Gastrocnemius medialis (tissue), 4 donors: ENCODE measurements around the gene SPSB4. TPM values are rescaled to one million over a fixed set of nuclear protein-coding genes. Genes with fewer than 3 reads are reported as not detected.

Experiments
- ATAC-seq, 2 donors: fragments of 150-250 bp; one replicate each; pipeline ENCODE4 v1.9.1; 2016
- DNase-seq, 2 donors: peaks; one replicate each; pipeline ENCODE4 v3.0.0-alpha.2; 2019
- H3K27ac ChIP-seq, 4 donors: fragments of 200-600 bp; sonication (generic); 1 replicate in 1 of 4; 2 replicates in 3 of 4; pipeline ENCODE4 v1.5.1; 2016 to 2018; ENCODE audit warnings: mild to moderate bottlenecking in 2 of 4, moderate library complexity in 1 of 4
- H3K27me3 ChIP-seq, 3 donors: fragments of 200-600 bp; sonication (generic) in 2 of 3; 1 replicate in 1 of 3; 2 replicates in 2 of 3; pipeline versions ENCODE4 v1.5.1 to v1.6.0; 2016 to 2019; ENCODE audit warnings: mild to moderate bottlenecking in 1 of 3, moderate library complexity in 1 of 3
- H3K36me3 ChIP-seq, 2 donors: fragments of 200-600 bp; sonication (generic) in 1 of 2; one replicate each; pipeline ENCODE4 v1.5.1; 2017 to 2018
- H3K4me1 ChIP-seq, 2 donors: fragments of 200-600 bp; sonication (generic) in 1 of 2; one replicate each; pipeline ENCODE4 v1.5.1; 2016 to 2017; ENCODE audit warnings: mild to moderate bottlenecking in 2 of 2
- H3K4me3 ChIP-seq, 4 donors: fragments of 200-600 bp; sonication (generic) in 3 of 4; 1 replicate in 1 of 4; 2 replicates in 3 of 4; pipeline ENCODE4 v1.5.1; 2016 to 2019; ENCODE audit warnings: mild to moderate bottlenecking in 2 of 4
- H3K9me3 ChIP-seq, 3 donors: fragments of 200-600 bp; sonication (generic) in 2 of 3; 1 replicate in 1 of 3; 2 replicates in 2 of 3; pipeline ENCODE4 v1.5.1; 2016 to 2019
- POLR2A ChIP-seq, 2 donors: fragments of 450-650 bp; IDR thresholded peaks; one replicate each; pipeline ENCODE4 v1.6.1; 2017; ENCODE audit warnings: antibody characterized with exemption in 2 of 2, mild to moderate bottlenecking in 2 of 2, moderate library complexity in 2 of 2
- in situ Hi-C, 4 donors: fragments of 200-750 bp; cut with MboI; loops; one replicate each; pipeline versions ENCODE4 v1.15.0 to v1.8.0; 2017; ENCODE audit warnings: low sequenced_read_pairs in 4 of 4
- intact Hi-C: fragments of 100-400 bp; cut with DNase I; formaldehyde crosslinking; loops from one replicate; pipeline ENCODE4 v1.15.1; 2023; ENCODE audit warnings: low total_unique reads
- total RNA-seq, 4 donors: library from RNA; depleted of rRNA; stranded (reverse); fragments of >200 nt; gene quantifications; one replicate each; pipeline versions ENCODE4 v1.1.0 to v1.2.3, GENCODE V29; 2016
- TF ChIP-seq, protein P1 (sequence below), 5 experiments: fragments of 450-650 bp in 3 of 5; fragments of 200-600 bp in 2 of 5; sonication (generic) in 2 of 5; IDR thresholded peaks in 4 of 5; conservative IDR thresholded peaks in 1 of 5; 1 replicate in 4 of 5; 2 replicates in 1 of 5; pipeline ENCODE4 v1.5.1; 2016 to 2019; ENCODE audit warnings: antibody characterized with exemption in 5 of 5, mild to moderate bottlenecking in 3 of 5, moderate library complexity in 3 of 5

SPSB4 gene
- total RNA-seq, 4 donors from 2014 or later, result 0.35 to 0.81 TPM; not detected in 2

DNA sequence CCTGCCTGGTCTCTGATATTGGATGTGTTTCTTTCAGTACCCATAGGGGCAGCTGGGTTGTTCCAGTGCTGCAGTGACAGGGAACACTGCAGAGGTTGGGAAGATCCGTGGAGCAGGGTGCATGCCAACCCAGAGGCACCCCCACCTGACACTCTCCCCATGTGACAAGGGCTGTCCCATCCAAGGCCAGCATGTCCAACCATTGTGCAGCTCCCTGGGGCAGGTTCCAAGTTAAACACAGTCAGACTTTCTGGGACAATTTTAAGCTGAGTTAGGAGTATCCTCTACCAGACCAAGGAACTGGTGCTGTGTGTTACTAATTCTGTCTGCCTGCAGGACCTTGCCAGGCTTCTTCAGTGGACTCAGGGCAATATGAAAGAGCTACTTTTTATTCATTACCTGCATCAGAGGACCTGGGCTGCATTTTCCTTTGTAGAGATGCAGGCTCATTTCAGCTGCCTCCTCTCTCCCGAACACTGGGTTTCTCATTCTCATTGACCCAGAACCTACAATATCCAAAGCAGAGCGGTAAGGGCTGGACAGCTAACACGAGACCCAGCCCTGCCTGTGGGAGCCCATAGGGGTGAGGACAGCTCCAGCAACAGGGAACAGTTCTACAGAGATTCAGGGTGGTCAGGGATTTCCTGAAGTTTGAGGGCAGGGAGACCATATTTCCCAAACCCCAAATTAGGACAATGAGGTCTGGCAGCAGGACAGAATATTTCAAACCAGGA is 72.7 kb downstream of the SPSB4 start:
- Histone ChIP-seq H3K4me3 (no peak overlapping the region), H3K27me3 (no peaks in the 10 kb centered on the region), H3K27ac (no peak overlapping the region), H3K36me3 (no peaks in the 10 kb centered on the region), H3K9me3 (no peaks in the 10 kb centered on the region), H3K4me1 (peaks cover 12% of the 10 kb centered on the region in 2 donors)
- TF ChIP-seq, protein P1, sequence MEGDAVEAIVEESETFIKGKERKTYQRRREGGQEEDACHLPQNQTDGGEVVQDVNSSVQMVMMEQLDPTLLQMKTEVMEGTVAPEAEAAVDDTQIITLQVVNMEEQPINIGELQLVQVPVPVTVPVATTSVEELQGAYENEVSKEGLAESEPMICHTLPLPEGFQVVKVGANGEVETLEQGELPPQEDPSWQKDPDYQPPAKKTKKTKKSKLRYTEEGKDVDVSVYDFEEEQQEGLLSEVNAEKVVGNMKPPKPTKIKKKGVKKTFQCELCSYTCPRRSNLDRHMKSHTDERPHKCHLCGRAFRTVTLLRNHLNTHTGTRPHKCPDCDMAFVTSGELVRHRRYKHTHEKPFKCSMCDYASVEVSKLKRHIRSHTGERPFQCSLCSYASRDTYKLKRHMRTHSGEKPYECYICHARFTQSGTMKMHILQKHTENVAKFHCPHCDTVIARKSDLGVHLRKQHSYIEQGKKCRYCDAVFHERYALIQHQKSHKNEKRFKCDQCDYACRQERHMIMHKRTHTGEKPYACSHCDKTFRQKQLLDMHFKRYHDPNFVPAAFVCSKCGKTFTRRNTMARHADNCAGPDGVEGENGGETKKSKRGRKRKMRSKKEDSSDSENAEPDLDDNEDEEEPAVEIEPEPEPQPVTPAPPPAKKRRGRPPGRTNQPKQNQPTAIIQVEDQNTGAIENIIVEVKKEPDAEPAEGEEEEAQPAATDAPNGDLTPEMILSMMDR (IDR thresholded peaks at IDR 0.05 in 4 of 5, conservative IDR thresholded peaks at IDR 0.05 in 1 of 5), result no peak
- no peak for TF ChIP-seq POLR2A (IDR thresholded peaks at IDR 0.05)
- in situ Hi-C loops (loop anchor here in 1 of 4 donors (25.0 kb wide), 1 partner anchor 237 kb away; no protein-coding TSS in a partner anchor), intact Hi-C loops (no loop called here)
- ATAC-seq (peak; percentile 54 to 80), DNase-seq (peak in 1 of 2 donors; percentile 46)

DNA sequence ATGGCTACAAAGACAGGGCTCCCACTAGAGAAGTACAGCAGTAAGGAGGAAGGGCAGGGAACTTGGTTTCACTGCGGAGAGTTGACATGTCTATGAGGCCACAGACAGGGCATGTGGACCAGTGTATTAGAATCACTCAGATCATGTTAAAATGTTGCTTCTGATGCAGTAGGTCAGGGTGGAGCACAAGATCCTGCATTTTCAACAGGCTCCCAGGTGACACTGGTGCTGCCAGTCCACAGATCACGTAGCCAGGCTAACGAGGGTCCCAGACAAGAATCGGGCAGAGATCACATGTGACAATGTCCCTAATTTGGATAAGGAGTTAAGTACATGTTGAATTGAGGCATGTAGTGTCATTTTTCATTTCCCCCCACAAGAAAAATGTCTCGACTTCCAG is 73.6 kb downstream of the SPSB4 start:
- peaks cover 12% of the 10 kb centered on the region in 2 donors for H3K4me1 ChIP-seq

DNA sequence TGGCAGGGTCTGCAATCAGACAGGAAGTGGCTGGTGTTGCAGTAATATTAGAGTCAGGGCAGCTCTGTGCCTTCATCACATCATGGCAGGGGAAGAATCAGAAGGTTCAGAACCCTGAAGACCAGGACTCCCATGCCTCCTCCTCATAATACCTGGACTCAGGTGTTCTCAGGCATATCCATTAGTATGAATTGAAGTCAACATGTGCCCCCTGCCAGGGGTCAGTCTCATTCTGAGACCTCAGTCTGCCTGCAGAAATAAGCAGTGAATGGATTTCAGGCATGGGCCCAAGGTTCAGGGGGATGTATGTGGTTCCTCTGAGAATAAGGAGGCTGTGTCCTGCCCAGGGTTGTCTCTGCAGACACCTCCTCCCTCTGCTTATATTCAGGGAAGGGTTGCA is 74.2 kb downstream of the SPSB4 start:
- H3K4me3 ChIP-seq, result no peak overlapping the region
- TF ChIP-seq, protein P1 (IDR thresholded peaks at IDR 0.05 in 4 of 5, conservative IDR thresholded peaks at IDR 0.05 in 1 of 5), result no peak
- no peak for TF ChIP-seq POLR2A (IDR thresholded peaks at IDR 0.05)
- H3K9me3 ChIP-seq, result no peaks in the 10 kb centered on the region
- H3K36me3 ChIP-seq, result no peaks in the 10 kb centered on the region
- ATAC-seq, result no peak
- no peaks in the 10 kb centered on the region for H3K27me3 ChIP-seq
- H3K27ac ChIP-seq, result no peak overlapping the region
- intact Hi-C loops, result no loop called here
- peaks cover 12% of the 10 kb centered on the region in 2 donors for H3K4me1 ChIP-seq
- in situ Hi-C loops, result no loop called here
- no peak for DNase-seq

More for the DNA sequence above, 73.6 kb downstream of the SPSB4 start:
- Histone ChIP-seq H3K9me3 (no peaks in the 10 kb centered on the region), H3K4me3 (no peak overlapping the region), H3K36me3 (no peaks in the 10 kb centered on the region), H3K27ac (no peak overlapping the region), H3K27me3 (no peaks in the 10 kb centered on the region)
- DNase-seq (no peak), ATAC-seq (no peak)
- in situ Hi-C loops (loop anchor here in 1 of 4 donors (25.0 kb wide), 1 partner anchor 237 kb away; no protein-coding TSS in a partner anchor), intact Hi-C loops (no loop called here)
- TF ChIP-seq, protein P1 (IDR thresholded peaks at IDR 0.05 in 4 of 5, conservative IDR thresholded peaks at IDR 0.05 in 1 of 5), result no peak
- no peak for TF ChIP-seq POLR2A (IDR thresholded peaks at IDR 0.05)

DNA sequence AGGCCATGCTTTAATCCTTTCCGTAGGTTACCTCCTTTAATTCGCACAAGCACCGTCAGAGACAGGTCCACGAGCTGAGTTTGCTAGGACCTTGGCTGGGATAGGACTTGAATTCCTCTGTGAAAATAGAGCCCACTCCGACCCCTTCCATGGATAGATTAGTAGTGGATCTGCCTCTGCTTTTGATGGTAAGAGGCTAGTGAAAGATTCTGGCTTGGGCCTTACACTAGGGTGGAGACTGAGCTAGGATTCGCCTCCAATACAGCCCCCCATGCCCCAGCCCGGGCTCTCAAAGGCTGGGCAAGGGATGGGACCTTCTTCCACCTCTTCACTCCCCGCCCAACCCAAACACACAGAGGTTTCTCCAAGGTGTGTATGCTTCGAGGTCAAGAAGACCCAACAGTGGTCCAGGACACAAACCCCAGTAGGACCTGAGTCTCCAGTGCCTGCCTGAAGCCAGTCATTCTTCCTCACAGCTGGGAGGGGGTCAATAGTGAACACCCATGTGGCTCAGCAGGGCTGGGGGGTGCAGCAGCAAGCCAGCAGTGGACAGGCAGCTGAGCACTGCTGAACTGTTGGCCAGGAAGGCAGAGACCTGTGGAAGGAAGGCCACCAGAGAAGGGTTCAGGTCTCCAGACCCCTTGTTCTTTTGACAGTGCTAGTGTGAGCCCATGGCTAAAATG is 75.7 kb downstream of the SPSB4 start:
- H3K36me3 ChIP-seq, result no peaks in the 10 kb centered on the region
- DNase-seq (no peak), ATAC-seq (no peak)
- intact Hi-C loops (no loop called here), in situ Hi-C loops (no loop called here)
- H3K4me1 ChIP-seq, result peaks cover 12% of the 10 kb centered on the region in 2 donors
- H3K27me3 ChIP-seq, result no peaks in the 10 kb centered on the region
- H3K27ac ChIP-seq, result no peak overlapping the region
- TF ChIP-seq POLR2A (IDR thresholded peaks at IDR 0.05), result no peak
- TF ChIP-seq, protein P1 (IDR thresholded peaks at IDR 0.05 in 4 of 5, conservative IDR thresholded peaks at IDR 0.05 in 1 of 5), result no peak
- no peaks in the 10 kb centered on the region for H3K9me3 ChIP-seq
- no peak overlapping the region for H3K4me3 ChIP-seq
